Measurements from ENCODE around the gene OR10A6.

OR10A6 gene

GRCh38 chr11:7909585-7910285 lies 21.3 kb downstream of the OR10A6 start:
- DNase-seq, result no peak

GRCh38 chr11:7907121-7907520 lies 23.9 kb downstream of the OR10A6 start:
- DNase-seq, result no peak

GRCh38 chr11:7906481-7906880 lies 24.6 kb downstream of the OR10A6 start:
- DNase-seq, result no peak

GRCh38 chr11:7905961-7906429 lies 25.1 kb downstream of the OR10A6 start:
- no peak for DNase-seq

- DNase-seq, result no peak
Measured at GRCh38 chr11:7905549-7905948, 25.5 kb downstream of the OR10A6 start.

- peak; percentile 52 for DNase-seq
Measured at GRCh38 chr11:7904917-7905316, 26.2 kb downstream of the OR10A6 start.

GRCh38 chr11:7903940-7904339 lies 27.1 kb downstream of the OR10A6 start:
- no peak for DNase-seq

GRCh38 chr11:7901319-7901854 lies 29.7 kb downstream of the OR10A6 start:
- no peak for DNase-seq

GRCh38 chr11:7900686-7901085 lies 30.4 kb downstream of the OR10A6 start:
- DNase-seq, result no peak

- DNase-seq, result no peak
Measured at GRCh38 chr11:7899418-7899817, 31.6 kb downstream of the OR10A6 start.

GRCh38 chr11:7898666-7899283 lies 32.3 kb downstream of the OR10A6 start:
- no peak for DNase-seq

- no peak for DNase-seq
Measured at GRCh38 chr11:7896009-7896785, 34.9 kb downstream of the OR10A6 start.

- no peak for DNase-seq
Measured at GRCh38 chr11:7894251-7894650, 36.8 kb downstream of the OR10A6 start.

GRCh38 chr11:7893796-7894195 lies 37.3 kb downstream of the OR10A6 start:
- DNase-seq, result no peak

- DNase-seq, result peak; percentile 72
Measured at GRCh38 chr11:7892840-7893254, 38.2 kb downstream of the OR10A6 start.

- peak; percentile 73 for DNase-seq
Measured at GRCh38 chr11:7892059-7892699, 38.9 kb downstream of the OR10A6 start.

GRCh38 chr11:7890417-7891172 lies 40.5 kb downstream of the OR10A6 start:
- no peak for DNase-seq

- no peak for DNase-seq
Measured at GRCh38 chr11:7889985-7890384, 41.1 kb downstream of the OR10A6 start.

GRCh38 chr11:7882860-7883259 lies 48.2 kb downstream of the OR10A6 start:
- no peak for DNase-seq

Measured in fibroblast of skin of back (primary cell).